Stimulated activated CD4-positive, alpha-beta T cell treated with anti-CD3 and anti-CD28 coated beads, Interleukin-15, amount 100 ng/mL, for 48 hours (primary cell): ENCODE data around the gene EXPH5.
"Not testable (repeated sequence)": the region's sequence is repeated elsewhere in the genome, so short reads cannot be mapped to it uniquely, and the experiment has no call there.

ENCODE experiments used
- DNase-seq, 2 donors: peaks; one replicate each; pipeline ENCODE4 v3.0.0-alpha.2; 2020; ENCODE audit warnings: low read depth in 2 of 2

The EXPH5 gene

GRCh38 chr11:108601150-108601549, 7.6 kb upstream of the EXPH5 start:
- DNase-seq: no peak

DNA sequence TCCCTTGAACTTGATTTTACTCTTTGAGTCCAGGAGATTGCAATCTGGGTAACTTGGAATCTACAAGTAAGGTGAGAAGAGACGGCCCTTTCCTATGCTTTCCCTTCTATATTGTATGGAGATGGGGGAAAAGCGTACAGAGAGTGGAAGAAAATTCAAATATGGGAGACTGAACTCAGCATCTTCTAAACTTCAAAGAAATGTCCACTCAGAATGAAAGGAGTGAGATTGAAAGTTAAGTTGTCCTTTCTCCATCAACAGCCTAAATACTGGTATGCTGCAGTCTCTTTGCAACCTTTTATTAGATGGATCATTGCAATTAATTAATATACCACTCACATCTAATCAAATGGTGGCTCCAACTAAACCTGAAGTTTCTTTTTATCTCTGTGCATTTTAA, 6.4 kb upstream of the EXPH5 start:
- no peak for DNase-seq

- DNase-seq: no peak
Observed at GRCh38 chr11:108597736-108598355, 4.3 kb upstream of the EXPH5 start.

DNA sequence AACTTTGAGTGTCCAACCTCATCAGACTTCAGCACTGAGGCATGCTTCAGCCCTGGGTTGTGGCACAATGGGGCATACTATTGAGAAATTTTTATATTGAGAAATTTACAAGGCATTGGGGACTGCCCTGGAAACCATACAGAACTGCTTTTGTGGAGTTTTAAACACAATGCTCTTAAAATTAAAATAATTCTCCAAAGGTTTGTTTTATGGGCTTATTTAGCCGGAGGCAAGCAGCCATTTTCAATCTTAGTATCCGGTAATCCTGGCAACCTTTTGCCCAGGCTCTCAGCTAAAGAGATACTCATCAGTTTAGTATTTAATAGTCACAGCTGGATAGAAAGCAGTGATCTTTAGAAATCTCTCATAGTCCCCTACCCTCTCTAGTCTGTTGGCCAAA, 3.1 kb upstream of the EXPH5 start:
- DNase-seq: no peak

DNA sequence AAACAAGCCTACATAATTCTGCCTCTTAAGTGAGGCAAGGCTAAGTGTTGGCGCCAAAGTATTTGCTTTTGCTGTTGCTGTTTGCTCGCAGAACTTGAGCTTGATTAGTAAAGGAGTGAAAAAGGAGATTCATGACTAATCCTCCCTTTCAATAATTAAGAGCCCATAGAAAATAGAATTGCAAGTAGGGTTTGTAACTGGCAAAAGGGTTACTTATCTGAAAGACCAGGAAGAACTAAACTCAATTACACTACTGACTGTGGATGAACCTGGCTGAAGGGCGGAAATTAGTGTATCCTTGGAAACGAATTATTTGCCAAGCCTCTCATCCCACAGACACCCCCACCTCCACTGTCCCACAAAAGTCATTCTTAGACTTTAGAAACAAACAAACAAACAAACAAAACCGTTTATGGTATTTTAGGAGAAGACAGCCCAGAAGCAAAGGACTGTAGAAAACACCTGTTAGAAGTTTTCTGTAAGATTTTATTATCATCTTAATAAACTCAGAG, 411 bp upstream of the EXPH5 start:
- DNase-seq: no peak

- DNase-seq: peak in 1 of 2 donors; percentile 20
Observed at GRCh38 chr11:108592591-108593213, 866 bp downstream of the EXPH5 start.

DNA sequence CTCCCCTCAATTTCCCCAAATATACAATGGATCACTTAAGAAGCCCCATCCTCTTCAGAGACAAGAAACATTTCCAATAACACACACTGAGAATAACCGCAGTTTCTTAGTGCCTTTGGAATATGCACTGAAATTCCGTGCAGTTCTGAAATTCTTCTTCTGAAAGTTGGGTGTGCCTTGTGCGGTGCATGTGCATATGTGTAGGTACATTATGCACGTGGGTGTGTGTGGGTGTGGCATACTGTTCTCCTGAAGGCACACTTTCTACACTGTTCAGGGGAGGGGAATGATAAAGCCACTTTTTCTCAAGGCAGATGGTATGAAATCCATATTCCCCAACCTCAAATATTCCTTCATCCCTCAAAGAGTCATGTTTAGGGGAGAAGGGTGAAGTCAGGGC, 1.7 kb downstream of the EXPH5 start:
- no peak for DNase-seq

DNA sequence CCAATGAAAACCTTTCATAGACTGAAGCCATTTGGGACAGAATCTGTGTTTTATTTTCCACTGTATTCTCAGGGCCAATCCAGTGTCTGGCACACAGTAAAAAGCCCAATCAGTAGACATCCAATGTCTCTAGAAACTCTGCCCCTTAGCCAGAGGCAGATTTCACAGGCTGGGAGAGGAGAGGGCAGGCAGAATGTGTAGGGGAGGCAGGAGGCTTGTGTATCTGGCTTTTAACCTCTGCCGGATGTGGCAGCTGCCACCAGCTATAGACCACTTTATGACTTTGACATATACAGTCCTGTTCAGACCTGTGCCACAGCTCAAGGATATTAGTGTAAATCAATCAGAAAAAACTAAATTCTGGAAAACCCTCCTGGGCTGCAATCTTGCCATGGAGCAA, 4.4 kb downstream of the EXPH5 start:
- no peak for DNase-seq

DNA sequence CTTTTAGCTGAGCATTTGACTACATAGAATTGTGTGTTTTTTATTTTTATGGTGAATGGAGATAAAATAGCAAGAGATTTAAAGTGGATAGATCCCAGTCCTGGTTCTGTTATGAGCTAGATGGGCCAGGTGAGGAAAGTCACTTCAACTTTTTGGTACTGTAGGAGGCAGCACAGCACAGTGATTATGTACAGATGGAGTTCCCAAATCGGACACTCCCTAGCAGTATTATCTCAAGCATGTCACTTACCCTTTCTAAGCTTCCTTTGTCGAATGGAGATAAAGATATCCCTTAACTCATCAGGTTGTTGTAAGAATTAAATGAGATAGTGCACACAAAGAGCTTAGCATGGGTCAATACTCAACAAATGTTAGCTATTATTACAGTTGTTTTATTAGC, 5.3 kb downstream of the EXPH5 start:
- DNase-seq: no peak

DNA sequence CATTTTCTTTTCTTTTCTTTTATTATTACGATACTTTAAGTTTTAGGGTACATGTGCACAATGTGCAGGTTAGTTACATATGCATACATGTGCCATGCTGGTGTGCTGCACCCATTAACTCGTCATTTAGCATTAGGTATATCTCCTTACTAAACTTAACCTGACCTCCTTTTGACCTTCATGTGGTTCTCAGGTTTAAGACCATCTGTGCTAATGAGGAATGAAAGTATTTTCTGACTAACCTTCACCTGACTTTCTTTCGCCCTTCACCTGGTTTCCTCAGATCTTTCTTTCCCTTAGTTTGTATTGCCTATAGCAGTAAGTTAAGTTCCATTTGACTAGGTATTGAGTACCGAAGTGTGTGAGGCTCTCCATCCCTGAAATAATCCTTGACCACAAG, 6.5 kb downstream of the EXPH5 start:
- DNase-seq: no peak

- DNase-seq: no peak
Observed at GRCh38 chr11:108586600-108586999, 7.0 kb downstream of the EXPH5 start.

- DNase-seq: not testable (repeated sequence)
Observed at GRCh38 chr11:108586185-108586584, 7.4 kb downstream of the EXPH5 start.

GRCh38 chr11:108584973-108585372, 8.6 kb downstream of the EXPH5 start:
- no peak for DNase-seq

- no peak for DNase-seq
Observed at GRCh38 chr11:108580645-108581044, 12.9 kb downstream of the EXPH5 start.

GRCh38 chr11:108580043-108580442, 13.5 kb downstream of the EXPH5 start:
- DNase-seq: no peak

DNA sequence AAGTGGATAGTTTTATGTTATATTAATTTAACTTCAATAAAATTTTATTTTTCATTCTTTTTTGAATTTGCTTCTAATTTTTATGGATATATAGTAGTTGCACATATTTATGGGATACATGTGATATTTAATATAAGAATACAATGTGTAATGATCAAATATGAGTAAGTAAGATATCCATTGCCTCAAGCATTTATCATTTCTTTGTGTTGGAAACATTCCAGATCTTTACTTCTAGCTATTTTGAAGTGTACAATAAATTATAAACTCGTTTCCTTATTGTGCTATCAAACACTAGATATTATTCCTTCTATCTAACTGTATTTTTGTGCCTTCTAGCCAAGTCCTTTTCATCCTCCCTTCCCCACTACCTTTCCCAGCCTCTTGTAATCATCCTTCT, 17.0 kb downstream of the EXPH5 start:
- no peak for DNase-seq

GRCh38 chr11:108574675-108575074, 18.9 kb downstream of the EXPH5 start:
- no peak for DNase-seq

DNA sequence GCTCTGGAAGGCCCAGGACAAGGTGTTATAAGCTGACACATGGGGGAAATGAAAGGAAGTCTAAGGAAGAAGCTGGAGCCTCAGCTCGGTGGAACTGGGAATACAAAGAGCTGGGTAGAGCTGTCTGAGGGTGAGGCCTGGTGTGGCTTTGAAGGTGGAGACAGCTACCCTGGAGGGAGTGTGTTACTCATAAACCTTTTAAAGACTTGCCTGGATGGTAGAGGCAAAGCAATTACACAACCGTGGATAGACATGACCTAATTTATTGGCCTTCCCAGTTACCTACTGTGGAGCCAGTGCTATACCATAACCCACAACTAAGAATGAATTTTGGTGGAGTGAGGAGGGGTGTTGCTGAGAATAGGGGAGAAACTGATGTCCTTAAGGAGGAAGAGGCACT, 22.6 kb downstream of the EXPH5 start:
- no peak for DNase-seq

GRCh38 chr11:108569896-108570295, 23.7 kb downstream of the EXPH5 start:
- DNase-seq: no peak

GRCh38 chr11:108568195-108568858, 25.2 kb downstream of the EXPH5 start:
- DNase-seq: no peak

DNA sequence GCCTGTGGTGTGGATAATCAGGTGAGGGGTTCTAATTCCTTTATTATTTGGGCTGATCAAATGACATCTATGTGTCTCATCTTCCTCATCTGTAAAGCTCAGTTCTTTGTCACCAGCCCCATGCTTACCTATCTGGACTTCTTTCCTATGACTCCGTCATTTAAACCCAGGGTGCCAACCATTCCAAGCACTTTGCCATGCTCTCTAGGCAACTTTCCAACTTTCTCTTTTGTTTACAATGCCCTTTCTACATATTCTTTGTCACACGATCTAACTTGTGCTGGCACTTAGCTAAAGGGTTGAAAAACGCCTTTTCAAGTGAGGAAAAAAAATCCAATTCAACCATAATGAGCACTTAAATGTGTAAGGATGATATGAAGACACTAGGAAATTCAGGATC, 27.9 kb downstream of the EXPH5 start:
- DNase-seq: no peak

GRCh38 chr11:108562746-108563581, 30.6 kb downstream of the EXPH5 start:
- DNase-seq: no peak
